ENCODE results near the gene DIPK1C. TPM values are rescaled to one million over a fixed set of nuclear protein-coding genes. Genes with fewer than 3 reads are reported as not detected.

Gene DIPK1C
- total and polyA plus RNA-seq, 10 of the 15 experiments (the other 5 are each of a cell fraction or from before 2014, with no cell fraction given), result not detected

DNA sequence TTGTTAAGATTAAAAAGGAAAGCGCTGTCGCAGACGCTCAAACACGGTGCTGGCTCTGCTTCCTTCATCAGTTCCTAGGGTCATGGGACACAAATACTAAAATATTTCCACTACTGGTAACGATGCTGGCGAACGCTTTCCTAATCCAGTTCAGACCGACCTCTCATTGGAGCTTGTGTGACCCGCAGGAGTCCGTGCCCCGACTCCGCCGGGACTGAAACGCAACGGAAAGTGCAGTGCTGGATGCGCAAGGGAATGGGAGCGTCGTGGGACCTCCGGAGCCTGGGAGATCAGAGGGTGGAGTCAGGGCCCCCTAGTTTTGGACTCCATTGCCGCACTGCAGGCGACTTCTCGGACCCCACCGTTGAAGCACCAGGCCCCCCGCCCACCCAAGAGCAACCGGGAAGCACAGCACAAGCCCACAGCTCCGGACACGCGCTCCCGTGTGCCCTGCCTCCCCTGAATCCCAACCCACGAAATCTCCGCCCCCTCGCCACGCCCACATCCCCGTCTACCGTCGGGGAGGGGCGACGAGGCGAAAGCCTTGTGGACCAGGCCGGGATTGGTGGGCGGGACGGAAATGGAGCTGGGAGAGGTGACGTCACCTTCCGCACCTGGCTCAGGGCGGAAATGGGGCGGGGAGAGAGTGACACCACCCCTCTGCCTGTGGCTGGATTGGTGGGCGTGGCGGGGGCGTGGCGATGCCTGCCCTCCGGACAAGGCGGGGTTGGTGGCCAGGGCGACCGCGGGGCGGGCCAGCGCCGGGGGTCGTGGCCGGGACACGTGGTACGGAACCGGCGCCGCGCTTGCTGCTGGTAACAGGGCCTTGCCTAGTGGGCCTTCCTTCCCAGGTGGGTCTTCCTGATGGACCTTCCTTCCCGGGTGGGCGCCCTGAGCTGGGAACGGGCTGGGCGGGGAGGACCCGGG lies 38.7 kb upstream of the DIPK1C start, which contains the start of gene CNDP2 (continued):
- TF ChIP-seq, protein P1, sequence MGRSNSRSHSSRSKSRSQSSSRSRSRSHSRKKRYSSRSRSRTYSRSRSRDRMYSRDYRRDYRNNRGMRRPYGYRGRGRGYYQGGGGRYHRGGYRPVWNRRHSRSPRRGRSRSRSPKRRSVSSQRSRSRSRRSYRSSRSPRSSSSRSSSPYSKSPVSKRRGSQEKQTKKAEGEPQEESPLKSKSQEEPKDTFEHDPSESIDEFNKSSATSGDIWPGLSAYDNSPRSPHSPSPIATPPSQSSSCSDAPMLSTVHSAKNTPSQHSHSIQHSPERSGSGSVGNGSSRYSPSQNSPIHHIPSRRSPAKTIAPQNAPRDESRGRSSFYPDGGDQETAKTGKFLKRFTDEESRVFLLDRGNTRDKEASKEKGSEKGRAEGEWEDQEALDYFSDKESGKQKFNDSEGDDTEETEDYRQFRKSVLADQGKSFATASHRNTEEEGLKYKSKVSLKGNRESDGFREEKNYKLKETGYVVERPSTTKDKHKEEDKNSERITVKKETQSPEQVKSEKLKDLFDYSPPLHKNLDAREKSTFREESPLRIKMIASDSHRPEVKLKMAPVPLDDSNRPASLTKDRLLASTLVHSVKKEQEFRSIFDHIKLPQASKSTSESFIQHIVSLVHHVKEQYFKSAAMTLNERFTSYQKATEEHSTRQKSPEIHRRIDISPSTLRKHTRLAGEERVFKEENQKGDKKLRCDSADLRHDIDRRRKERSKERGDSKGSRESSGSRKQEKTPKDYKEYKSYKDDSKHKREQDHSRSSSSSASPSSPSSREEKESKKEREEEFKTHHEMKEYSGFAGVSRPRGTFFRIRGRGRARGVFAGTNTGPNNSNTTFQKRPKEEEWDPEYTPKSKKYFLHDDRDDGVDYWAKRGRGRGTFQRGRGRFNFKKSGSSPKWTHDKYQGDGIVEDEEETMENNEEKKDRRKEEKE (IDR thresholded peaks at IDR 0.05), result no peak
- TF ChIP-seq, protein P2, sequence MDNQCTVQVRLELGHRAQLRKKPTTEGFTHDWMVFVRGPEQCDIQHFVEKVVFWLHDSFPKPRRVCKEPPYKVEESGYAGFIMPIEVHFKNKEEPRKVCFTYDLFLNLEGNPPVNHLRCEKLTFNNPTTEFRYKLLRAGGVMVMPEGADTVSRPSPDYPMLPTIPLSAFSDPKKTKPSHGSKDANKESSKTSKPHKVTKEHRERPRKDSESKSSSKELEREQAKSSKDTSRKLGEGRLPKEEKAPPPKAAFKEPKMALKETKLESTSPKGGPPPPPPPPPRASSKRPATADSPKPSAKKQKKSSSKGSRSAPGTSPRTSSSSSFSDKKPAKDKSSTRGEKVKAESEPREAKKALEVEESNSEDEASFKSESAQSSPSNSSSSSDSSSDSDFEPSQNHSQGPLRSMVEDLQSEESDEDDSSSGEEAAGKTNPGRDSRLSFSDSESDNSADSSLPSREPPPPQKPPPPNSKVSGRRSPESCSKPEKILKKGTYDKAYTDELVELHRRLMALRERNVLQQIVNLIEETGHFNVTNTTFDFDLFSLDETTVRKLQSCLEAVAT (IDR thresholded peaks at IDR 0.05), result no peak
- TF ChIP-seq ESRRA (IDR thresholded peaks at IDR 0.05; ENCODE audit: low read length) (no peak), RAD21 (IDR thresholded peaks at IDR 0.05; ENCODE audit: insufficient read depth, low read depth, low read length) (no peak), RB1 (IDR thresholded peaks at IDR 0.05; ENCODE audit: borderline replicate concordance) (0 out of 2 replicates have a peak, but pooled peaks have one; percentile 23), ZSCAN29 (IDR thresholded peaks at IDR 0.05) (no peak), MTA3 (IDR thresholded peaks at IDR 0.05; ENCODE audit: borderline replicate concordance, low read length) (no peak), EP300 (IDR thresholded peaks at IDR 0.05; ENCODE audit: borderline replicate concordance in 1 of 2, control insufficient read depth in 1 of 2, low read depth in 2 of 2, low read length in 2 of 2) (no peak), HCFC1 (IDR thresholded peaks at IDR 0.05; ENCODE audit: low read length) (no peak; the same call in 1 of the 2 replicates), NFYB (IDR thresholded peaks at IDR 0.05; ENCODE audit: insufficient read depth, low read depth, low read length) (peak; percentile 68; the same call in 1 of the 2 replicates)
- TF ChIP-seq, protein P3, sequence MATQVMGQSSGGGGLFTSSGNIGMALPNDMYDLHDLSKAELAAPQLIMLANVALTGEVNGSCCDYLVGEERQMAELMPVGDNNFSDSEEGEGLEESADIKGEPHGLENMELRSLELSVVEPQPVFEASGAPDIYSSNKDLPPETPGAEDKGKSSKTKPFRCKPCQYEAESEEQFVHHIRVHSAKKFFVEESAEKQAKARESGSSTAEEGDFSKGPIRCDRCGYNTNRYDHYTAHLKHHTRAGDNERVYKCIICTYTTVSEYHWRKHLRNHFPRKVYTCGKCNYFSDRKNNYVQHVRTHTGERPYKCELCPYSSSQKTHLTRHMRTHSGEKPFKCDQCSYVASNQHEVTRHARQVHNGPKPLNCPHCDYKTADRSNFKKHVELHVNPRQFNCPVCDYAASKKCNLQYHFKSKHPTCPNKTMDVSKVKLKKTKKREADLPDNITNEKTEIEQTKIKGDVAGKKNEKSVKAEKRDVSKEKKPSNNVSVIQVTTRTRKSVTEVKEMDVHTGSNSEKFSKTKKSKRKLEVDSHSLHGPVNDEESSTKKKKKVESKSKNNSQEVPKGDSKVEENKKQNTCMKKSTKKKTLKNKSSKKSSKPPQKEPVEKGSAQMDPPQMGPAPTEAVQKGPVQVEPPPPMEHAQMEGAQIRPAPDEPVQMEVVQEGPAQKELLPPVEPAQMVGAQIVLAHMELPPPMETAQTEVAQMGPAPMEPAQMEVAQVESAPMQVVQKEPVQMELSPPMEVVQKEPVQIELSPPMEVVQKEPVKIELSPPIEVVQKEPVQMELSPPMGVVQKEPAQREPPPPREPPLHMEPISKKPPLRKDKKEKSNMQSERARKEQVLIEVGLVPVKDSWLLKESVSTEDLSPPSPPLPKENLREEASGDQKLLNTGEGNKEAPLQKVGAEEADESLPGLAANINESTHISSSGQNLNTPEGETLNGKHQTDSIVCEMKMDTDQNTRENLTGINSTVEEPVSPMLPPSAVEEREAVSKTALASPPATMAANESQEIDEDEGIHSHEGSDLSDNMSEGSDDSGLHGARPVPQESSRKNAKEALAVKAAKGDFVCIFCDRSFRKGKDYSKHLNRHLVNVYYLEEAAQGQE (IDR thresholded peaks at IDR 0.05; ENCODE audit: low read depth, low read length), result no peak
- TF ChIP-seq, protein P4, sequence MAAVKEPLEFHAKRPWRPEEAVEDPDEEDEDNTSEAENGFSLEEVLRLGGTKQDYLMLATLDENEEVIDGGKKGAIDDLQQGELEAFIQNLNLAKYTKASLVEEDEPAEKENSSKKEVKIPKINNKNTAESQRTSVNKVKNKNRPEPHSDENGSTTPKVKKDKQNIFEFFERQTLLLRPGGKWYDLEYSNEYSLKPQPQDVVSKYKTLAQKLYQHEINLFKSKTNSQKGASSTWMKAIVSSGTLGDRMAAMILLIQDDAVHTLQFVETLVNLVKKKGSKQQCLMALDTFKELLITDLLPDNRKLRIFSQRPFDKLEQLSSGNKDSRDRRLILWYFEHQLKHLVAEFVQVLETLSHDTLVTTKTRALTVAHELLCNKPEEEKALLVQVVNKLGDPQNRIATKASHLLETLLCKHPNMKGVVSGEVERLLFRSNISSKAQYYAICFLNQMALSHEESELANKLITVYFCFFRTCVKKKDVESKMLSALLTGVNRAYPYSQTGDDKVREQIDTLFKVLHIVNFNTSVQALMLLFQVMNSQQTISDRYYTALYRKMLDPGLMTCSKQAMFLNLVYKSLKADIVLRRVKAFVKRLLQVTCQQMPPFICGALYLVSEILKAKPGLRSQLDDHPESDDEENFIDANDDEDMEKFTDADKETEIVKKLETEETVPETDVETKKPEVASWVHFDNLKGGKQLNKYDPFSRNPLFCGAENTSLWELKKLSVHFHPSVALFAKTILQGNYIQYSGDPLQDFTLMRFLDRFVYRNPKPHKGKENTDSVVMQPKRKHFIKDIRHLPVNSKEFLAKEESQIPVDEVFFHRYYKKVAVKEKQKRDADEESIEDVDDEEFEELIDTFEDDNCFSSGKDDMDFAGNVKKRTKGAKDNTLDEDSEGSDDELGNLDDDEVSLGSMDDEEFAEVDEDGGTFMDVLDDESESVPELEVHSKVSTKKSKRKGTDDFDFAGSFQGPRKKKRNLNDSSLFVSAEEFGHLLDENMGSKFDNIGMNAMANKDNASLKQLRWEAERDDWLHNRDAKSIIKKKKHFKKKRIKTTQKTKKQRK (IDR thresholded peaks at IDR 0.05; ENCODE audit: low read depth, low read length), result no peak
- TF ChIP-seq, protein P5, sequence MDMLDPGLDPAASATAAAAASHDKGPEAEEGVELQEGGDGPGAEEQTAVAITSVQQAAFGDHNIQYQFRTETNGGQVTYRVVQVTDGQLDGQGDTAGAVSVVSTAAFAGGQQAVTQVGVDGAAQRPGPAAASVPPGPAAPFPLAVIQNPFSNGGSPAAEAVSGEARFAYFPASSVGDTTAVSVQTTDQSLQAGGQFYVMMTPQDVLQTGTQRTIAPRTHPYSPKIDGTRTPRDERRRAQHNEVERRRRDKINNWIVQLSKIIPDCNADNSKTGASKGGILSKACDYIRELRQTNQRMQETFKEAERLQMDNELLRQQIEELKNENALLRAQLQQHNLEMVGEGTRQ (IDR thresholded peaks at IDR 0.05; ENCODE audit: borderline replicate concordance, low read depth, low read length), result peak; percentile 80
